Measurements from ENCODE around the gene LGALS1. TPM values are rescaled to one million over a fixed set of nuclear protein-coding genes. Genes with fewer than 3 reads are reported as not detected.

LGALS1 gene
- total RNA-seq, 1 donor from 2014 or later, result 50.7 TPM

DNA sequence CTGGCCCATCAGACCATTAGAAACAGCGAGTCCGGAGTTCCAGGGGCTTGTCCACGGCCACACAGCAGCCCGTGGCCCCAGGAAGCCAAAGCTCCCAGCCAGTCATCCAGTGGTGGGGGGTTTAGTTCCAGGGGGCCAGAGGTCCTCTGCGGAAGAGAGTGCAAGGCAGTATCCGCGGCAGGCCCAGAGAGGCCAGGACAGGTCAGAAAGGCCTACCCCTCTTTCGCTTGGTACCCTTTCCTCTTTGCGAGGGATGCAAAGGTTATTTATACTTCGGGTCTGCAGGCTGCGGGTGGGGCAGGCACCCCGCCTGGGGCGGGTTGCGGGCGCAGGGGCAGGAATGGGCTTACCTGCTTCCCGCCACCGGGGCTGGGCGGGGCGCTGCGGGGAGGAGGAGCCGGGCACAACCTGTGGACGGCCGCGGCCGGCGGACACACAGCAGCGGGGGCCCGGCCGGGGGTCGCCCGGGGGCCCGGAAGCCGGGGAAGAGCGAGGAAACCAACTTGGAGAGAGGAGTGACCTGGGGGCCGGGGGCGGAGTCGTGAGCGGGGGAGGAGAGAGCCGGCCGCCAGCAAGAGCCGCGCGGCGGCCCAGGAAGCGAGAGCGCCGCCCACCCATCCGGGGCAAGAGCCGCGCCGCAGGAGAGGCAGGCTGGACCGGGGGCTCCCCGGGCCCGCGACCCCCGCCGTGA, 36.2 kb upstream of the LGALS1 start, which contains the start of gene SH3BP1:
Gene SH3BP1, plus strand, starts transcription at position 600 of the 691 bp plus-strand sequence. CDS start 119 bp downstream, outside the sequence.
- Mint-ChIP-seq H3K4me3 (ENCODE audit: unreplicated experiment) (peak within 1 kb of the TSS; percentile 82), H3K27ac (ENCODE audit: unreplicated experiment) (no peak within 1 kb of the TSS), H3K36me3 (ENCODE audit: unreplicated experiment) (no peaks in the 10 kb centered on the region), H3K27me3 (ENCODE audit: unreplicated experiment) (peaks cover 4% of the 10 kb centered on the region), H3K9me3 (ENCODE audit: unreplicated experiment) (peaks cover 2% of the 10 kb centered on the region), H3K4me1 (ENCODE audit: low read depth, unreplicated experiment) (peaks cover 10% of the 10 kb centered on the region)
- DNase-seq, result peak; percentile 72
- TF ChIP-seq, protein P1, sequence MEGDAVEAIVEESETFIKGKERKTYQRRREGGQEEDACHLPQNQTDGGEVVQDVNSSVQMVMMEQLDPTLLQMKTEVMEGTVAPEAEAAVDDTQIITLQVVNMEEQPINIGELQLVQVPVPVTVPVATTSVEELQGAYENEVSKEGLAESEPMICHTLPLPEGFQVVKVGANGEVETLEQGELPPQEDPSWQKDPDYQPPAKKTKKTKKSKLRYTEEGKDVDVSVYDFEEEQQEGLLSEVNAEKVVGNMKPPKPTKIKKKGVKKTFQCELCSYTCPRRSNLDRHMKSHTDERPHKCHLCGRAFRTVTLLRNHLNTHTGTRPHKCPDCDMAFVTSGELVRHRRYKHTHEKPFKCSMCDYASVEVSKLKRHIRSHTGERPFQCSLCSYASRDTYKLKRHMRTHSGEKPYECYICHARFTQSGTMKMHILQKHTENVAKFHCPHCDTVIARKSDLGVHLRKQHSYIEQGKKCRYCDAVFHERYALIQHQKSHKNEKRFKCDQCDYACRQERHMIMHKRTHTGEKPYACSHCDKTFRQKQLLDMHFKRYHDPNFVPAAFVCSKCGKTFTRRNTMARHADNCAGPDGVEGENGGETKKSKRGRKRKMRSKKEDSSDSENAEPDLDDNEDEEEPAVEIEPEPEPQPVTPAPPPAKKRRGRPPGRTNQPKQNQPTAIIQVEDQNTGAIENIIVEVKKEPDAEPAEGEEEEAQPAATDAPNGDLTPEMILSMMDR (IDR thresholded peaks at IDR 0.05; ENCODE audit: partially characterized antibody, unreplicated experiment), result no peak

DNA sequence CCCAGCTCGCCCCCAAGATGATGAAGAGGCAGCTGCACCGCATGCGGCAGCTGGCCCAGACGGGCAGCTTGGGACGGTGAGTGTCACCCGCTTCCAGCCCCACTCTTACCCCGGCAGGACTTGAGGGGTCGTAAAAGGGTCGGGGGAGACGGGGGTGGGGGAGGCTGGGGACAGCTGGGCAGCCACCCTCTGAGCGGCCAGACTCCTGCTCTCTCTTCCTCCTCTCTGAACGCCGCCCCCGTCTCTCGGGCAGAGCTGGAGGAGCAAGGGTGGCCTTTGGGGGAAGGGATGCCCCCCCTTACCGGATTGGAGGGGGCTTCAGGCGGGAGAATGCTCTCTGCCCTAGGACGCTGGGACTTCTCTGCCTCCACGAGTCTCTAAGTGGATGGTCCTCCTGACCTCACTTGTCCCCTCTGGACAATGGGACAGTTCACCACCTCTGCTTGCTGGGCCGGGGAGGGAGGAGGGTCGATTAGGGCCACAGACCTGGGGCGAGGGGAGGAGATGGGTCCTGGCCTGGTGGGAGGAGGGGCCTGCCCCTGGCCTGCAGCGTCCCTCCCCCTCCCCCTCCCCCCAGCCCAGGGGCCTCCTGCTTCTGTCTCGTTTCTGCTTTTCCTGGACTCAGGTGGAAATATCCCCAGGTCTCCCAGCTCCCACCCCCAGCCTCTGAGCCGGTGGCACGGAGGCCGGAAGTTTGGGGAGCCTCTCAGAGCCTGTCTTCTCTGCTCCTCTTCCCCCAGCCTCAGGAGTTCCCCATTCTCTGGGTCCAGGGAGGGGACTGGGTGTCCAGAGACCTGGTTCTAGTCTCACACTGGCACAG, 35.5 kb upstream of the LGALS1 start:
- TF ChIP-seq, protein P1 (IDR thresholded peaks at IDR 0.05; ENCODE audit: partially characterized antibody, unreplicated experiment), result no peak
- Mint-ChIP-seq H3K27ac (ENCODE audit: unreplicated experiment) (no peak overlapping the region), H3K27me3 (ENCODE audit: unreplicated experiment) (peaks cover 2% of the 10 kb centered on the region), H3K4me1 (ENCODE audit: low read depth, unreplicated experiment) (peaks cover 5% of the 10 kb centered on the region), H3K9me3 (ENCODE audit: unreplicated experiment) (no peaks in the 10 kb centered on the region), H3K4me3 (ENCODE audit: unreplicated experiment) (peak overlapping the region; percentile 64), H3K36me3 (ENCODE audit: unreplicated experiment) (no peaks in the 10 kb centered on the region)
- no peak for DNase-seq

GRCh38 chr22:37640591-37641560, 34.6 kb upstream of the LGALS1 start:
- TF ChIP-seq, protein P1 (IDR thresholded peaks at IDR 0.05; ENCODE audit: partially characterized antibody, unreplicated experiment), result no peak
- Mint-ChIP-seq H3K9me3 (ENCODE audit: unreplicated experiment) (no peaks in the 10 kb centered on the region), H3K36me3 (ENCODE audit: unreplicated experiment) (no peaks in the 10 kb centered on the region), H3K27ac (ENCODE audit: unreplicated experiment) (no peak overlapping the region), H3K4me1 (ENCODE audit: low read depth, unreplicated experiment) (peaks cover 5% of the 10 kb centered on the region), H3K4me3 (ENCODE audit: unreplicated experiment) (peak overlapping the region; percentile 64), H3K27me3 (ENCODE audit: unreplicated experiment) (peaks cover 2% of the 10 kb centered on the region)
- no peak for DNase-seq

DNA sequence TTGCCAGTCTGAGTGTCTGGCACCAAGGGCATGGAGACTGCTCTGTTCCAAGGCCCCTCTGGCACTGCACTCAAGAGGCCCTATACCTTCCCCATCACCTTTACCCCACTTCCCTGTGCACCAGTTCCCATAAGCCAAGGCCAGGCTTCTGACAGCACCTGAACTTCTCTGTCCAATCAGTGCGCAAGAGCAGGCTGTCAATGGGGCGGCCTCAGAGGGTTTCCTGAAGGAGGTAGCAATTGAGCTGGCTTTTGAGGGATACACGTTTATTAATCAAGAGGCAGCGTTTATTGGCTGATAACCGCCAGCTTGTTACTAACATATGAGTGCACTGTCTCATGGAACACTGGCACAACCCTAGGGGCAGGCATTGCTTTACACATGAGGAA, 33.9 kb upstream of the LGALS1 start:
- Mint-ChIP-seq H3K4me3 (ENCODE audit: unreplicated experiment) (no peak overlapping the region), H3K36me3 (ENCODE audit: unreplicated experiment) (no peaks in the 10 kb centered on the region), H3K9me3 (ENCODE audit: unreplicated experiment) (no peaks in the 10 kb centered on the region), H3K27me3 (ENCODE audit: unreplicated experiment) (peaks cover 2% of the 10 kb centered on the region), H3K27ac (ENCODE audit: unreplicated experiment) (no peak overlapping the region), H3K4me1 (ENCODE audit: low read depth, unreplicated experiment) (peaks cover 5% of the 10 kb centered on the region)
- DNase-seq, result no peak
- TF ChIP-seq, protein P1 (IDR thresholded peaks at IDR 0.05; ENCODE audit: partially characterized antibody, unreplicated experiment), result no peak
